GM18519 (cell line): ENCODE data around the gene OR1I1.

Source experiments
- ATAC-seq: cut with Tn5 transposase; IDR thresholded peaks from one replicate; pipeline ENCODE4 v1.9.1; 2021; ENCODE audit warnings: mild to moderate bottlenecking, moderate library complexity; ENCODE audit not compliant: unreplicated experiment, low FRiP score

Gene OR1I1

GRCh38 chr19:15115762-15116615 lies 34.0 kb downstream of the OR1I1 start:
- no peak for ATAC-seq

GRCh38 chr19:15116856-15117255 lies 34.8 kb downstream of the OR1I1 start:
- no peak for ATAC-seq

- no peak for ATAC-seq
These were observed 36.2 kb downstream of the OR1I1 start for GRCh38 chr19:15118248-15118647.

GRCh38 chr19:15118789-15119494 lies 36.9 kb downstream of the OR1I1 start:
- no peak for ATAC-seq

GRCh38 chr19:15120135-15121026 lies 38.4 kb downstream of the OR1I1 start:
- no peak for ATAC-seq

GRCh38 chr19:15122331-15123030 lies 40.5 kb downstream of the OR1I1 start:
- ATAC-seq: no peak

- no peak for ATAC-seq
These were observed 41.2 kb downstream of the OR1I1 start for GRCh38 chr19:15123031-15123890.

- no peak for ATAC-seq
These were observed 41.9 kb downstream of the OR1I1 start for GRCh38 chr19:15123900-15124299.

- no peak for ATAC-seq
These were observed 42.7 kb downstream of the OR1I1 start for GRCh38 chr19:15124572-15125231.

GRCh38 chr19:15125232-15126067 lies 43.4 kb downstream of the OR1I1 start:
- ATAC-seq: peak; percentile 77

- ATAC-seq: no peak
These were observed 44.3 kb downstream of the OR1I1 start for GRCh38 chr19:15126131-15126910.

- no peak for ATAC-seq
These were observed 46.3 kb downstream of the OR1I1 start for GRCh38 chr19:15128162-15128770.

GRCh38 chr19:15129856-15130585 lies 48.0 kb downstream of the OR1I1 start:
- no peak for ATAC-seq

- no peak for ATAC-seq
These were observed 54.4 kb downstream of the OR1I1 start for GRCh38 chr19:15136234-15136954.

GRCh38 chr19:15137777-15138176 lies 55.8 kb downstream of the OR1I1 start:
- no peak for ATAC-seq
